Testis (tissue), 5 donors: ENCODE data around the gene STRIT1. TPM values are rescaled to one million over a fixed set of nuclear protein-coding genes. Genes with fewer than 3 reads are reported as not detected.
A peak's percentile ranks its signal among the peaks of the same experiment; 100 is the strongest.

Experiments used
- DNase-seq: peaks from one replicate; pipeline ENCODE4 v3.0.0-alpha.2; 2019
- H3K27ac ChIP-seq, 2 donors: fragments of 200-600 bp; sonication (generic); one replicate each; pipeline ENCODE4 v1.5.1; 2019
- H3K27me3 ChIP-seq: fragments of 200-600 bp; sonication (generic); one replicate; pipeline ENCODE4 v1.5.1; 2019
- H3K36me3 ChIP-seq: fragments of 200-600 bp; sonication (generic); one replicate; pipeline ENCODE4 v1.5.1; 2017; ENCODE audit warnings: low read depth; ENCODE audit errors: missing control alignments
- H3K4me1 ChIP-seq: fragments of 200-600 bp; sonication (generic); one replicate; pipeline ENCODE4 v1.5.1; 2019
- H3K4me3 ChIP-seq, 2 donors: fragments of 200-600 bp; sonication (generic); one replicate each; pipeline ENCODE4 v1.5.1; 2017 to 2019
- H3K9me3 ChIP-seq: fragments of 200-600 bp; sonication (generic); one replicate; pipeline ENCODE4 v1.5.1; 2017
- CTCF ChIP-seq, 3 experiments: fragments of 450-650 bp in 2 of 3; fragments of 200-600 bp in 1 of 3; sonication (generic) in 1 of 3; IDR thresholded peaks; one replicate each; pipeline ENCODE4 v1.5.1; 2016 to 2019; ENCODE audit warnings: antibody characterized with exemption in 3 of 3, mild to moderate bottlenecking in 2 of 3, moderate library complexity in 1 of 3
- POLR2A ChIP-seq: fragments of 450-650 bp; IDR thresholded peaks from one replicate; pipeline ENCODE4 v1.6.1; 2017; ENCODE audit warnings: antibody characterized with exemption, mild to moderate bottlenecking, moderate library complexity
- WGBS, 2 donors: methylation state at CpG; one replicate each; pipeline ENCODE4 v1.1.5; 2018; 5-methylcytosine and 5-hydroxymethylcytosine counted together
- intact Hi-C: fragments of 100-400 bp; cut with DNase I; formaldehyde crosslinking; loops from one replicate; pipeline ENCODE4 v1.15.1; 2023; ENCODE audit warnings: low total_unique reads
- long read RNA-seq, 2 donors: transcript quantifications; one replicate each; lab custom pipeline, GENCODE V29; 2026
- polyA plus RNA-seq: library from polyadenylated mRNA; stranded (reverse); fragments of 350-450 nt; fragmentation: Illumina TruSeq; extraction: RNeasy Lipid Tissue Mini Kit (QIAGEN cat#74804); gene quantifications from one replicate; pipeline ENCODE4 v1.2.3, GENCODE V29; 2014; ENCODE audit warnings: low read depth, low replicate concordance; ENCODE audit not compliant: insufficient read depth
- total RNA-seq, 2 donors: library from RNA; depleted of rRNA; stranded (reverse); fragments of >200 nt; gene quantifications; one replicate each; pipeline ENCODE4 v1.2.3, GENCODE V29; 2016

Gene STRIT1
- not detected for total RNA-seq
- 2.5 TPM for polyA plus RNA-seq
- long read RNA-seq, donor 1: 0 reads
- long read RNA-seq, donor 2: 0 reads

GRCh38 chr3:155293516-155293915, at the start of gene STRIT1:
STRIT1 (minus strand) TSS chr3:155293683.
- DNase-seq: no peak
- WGBS, 2 donors: 78 to 80% methylated on average over 6 of the region's 6 CpGs
- intact Hi-C loops: no loop called here
- no peaks in the 10 kb centered on the region for H3K9me3 ChIP-seq
- no peaks in the 10 kb centered on the region for H3K4me1 ChIP-seq
- no peaks in the 10 kb centered on the region for H3K36me3 ChIP-seq
- TF ChIP-seq POLR2A: no peak
- H3K27ac ChIP-seq: no peak within 1 kb of the TSS
- H3K27me3 ChIP-seq: no peaks in the 10 kb centered on the region
- H3K4me3 ChIP-seq: no peak within 1 kb of the TSS

- no peak overlapping the region for H3K27ac ChIP-seq
- DNase-seq: no peak
- H3K4me3 ChIP-seq: no peak overlapping the region
- 53 to 62% methylated on average over 3 of the region's 3 CpGs for WGBS, 2 donors
- TF ChIP-seq POLR2A (no peak), CTCF (IDR thresholded peaks at IDR 0.05) (no peak)
- H3K9me3 ChIP-seq: no peaks in the 10 kb centered on the region
- H3K36me3 ChIP-seq: no peaks in the 10 kb centered on the region
- H3K4me1 ChIP-seq: no peaks in the 10 kb centered on the region
- intact Hi-C loops: no loop called here
- no peaks in the 10 kb centered on the region for H3K27me3 ChIP-seq
These were observed 48.9 kb upstream of the STRIT1 start for GRCh38 chr3:155342344-155342743.

- no peaks in the 10 kb centered on the region for H3K9me3 ChIP-seq
- no peak for DNase-seq
- intact Hi-C loops: no loop called here
These were observed 45.6 kb upstream of the STRIT1 start for GRCh38 chr3:155339052-155339451.

GRCh38 chr3:155335724-155336354, 42.4 kb upstream of the STRIT1 start:
- Histone ChIP-seq H3K27ac (no peak overlapping the region), H3K27me3 (no peaks in the 10 kb centered on the region), H3K4me3 (no peak overlapping the region), H3K36me3 (no peaks in the 10 kb centered on the region), H3K4me1 (no peaks in the 10 kb centered on the region), H3K9me3 (no peaks in the 10 kb centered on the region)
- intact Hi-C loops: no loop called here
- no peak for TF ChIP-seq CTCF (IDR thresholded peaks at IDR 0.05)
- no peak for TF ChIP-seq POLR2A
- DNase-seq: no peak
- 88% methylated on average over 3 of the region's 3 CpGs for WGBS, 2 donors

More at GRCh38 chr3:155339052-155339451, 45.6 kb upstream of the STRIT1 start:
- no peaks in the 10 kb centered on the region for H3K27me3 ChIP-seq
- TF ChIP-seq CTCF (IDR thresholded peaks at IDR 0.05) (no peak), POLR2A (no peak)
- H3K4me1 ChIP-seq: no peaks in the 10 kb centered on the region
- no peaks in the 10 kb centered on the region for H3K36me3 ChIP-seq
- no peak overlapping the region for H3K27ac ChIP-seq
- H3K4me3 ChIP-seq: no peak overlapping the region

- TF ChIP-seq POLR2A: no peak
- TF ChIP-seq CTCF (IDR thresholded peaks at IDR 0.05): no peak
- intact Hi-C loops: no loop called here
- Histone ChIP-seq H3K36me3 (no peaks in the 10 kb centered on the region), H3K9me3 (no peaks in the 10 kb centered on the region), H3K4me1 (no peaks in the 10 kb centered on the region), H3K27me3 (no peaks in the 10 kb centered on the region), H3K27ac (no peak overlapping the region), H3K4me3 (no peak overlapping the region)
- peak; percentile 76 for DNase-seq
- WGBS, 2 donors: 48 to 55% methylated on average over 6 of the region's 6 CpGs
These were observed 41.6 kb upstream of the STRIT1 start for GRCh38 chr3:155334914-155335723.
